ENCODE data around the gene NDUFA13. TPM values are rescaled to one million over a fixed set of nuclear protein-coding genes. Genes with fewer than 3 reads are reported as not detected.

Gene NDUFA13
- polyA plus RNA-seq, 1 donor from 2014 or later = 266 TPM

Other genes starting within 250 kb of the NDUFA13 start
- gene TM6SF2, start 242.9 kb upstream of the NDUFA13 start, polyA plus RNA-seq = not detected in 2 replicates
- gene SUGP1, start 195.7 kb upstream of the NDUFA13 start, polyA plus RNA-seq = 82.0 and 85.8 TPM in 2 replicates
- 47.2 and 48.3 TPM in 2 replicates for gene MAU2, start 195.4 kb upstream of the NDUFA13 start, polyA plus RNA-seq
- 13.9 and 18.1 TPM in 2 replicates for gene GATAD2A, start 110.5 kb upstream of the NDUFA13 start, polyA plus RNA-seq
- gene TSSK6, start 677 bp upstream of the NDUFA13 start, polyA plus RNA-seq = 4.5 and 5.3 TPM in 2 replicates
- 26.9 and 28.1 TPM in 2 replicates for gene YJEFN3, start 12.7 kb downstream of the NDUFA13 start, polyA plus RNA-seq
- gene CILP2, start 22.0 kb downstream of the NDUFA13 start, polyA plus RNA-seq = 0.60 and 0.84 TPM in 2 replicates
- gene PBX4, start 102.5 kb downstream of the NDUFA13 start, polyA plus RNA-seq = 7.5 and 8.1 TPM in 2 replicates
- gene LPAR2, start 112.0 kb downstream of the NDUFA13 start, polyA plus RNA-seq = 77.1 and 115 TPM in 2 replicates
- gene GMIP, start 127.4 kb downstream of the NDUFA13 start, polyA plus RNA-seq = 18.4 and 31.2 TPM in 2 replicates
- gene ATP13A1, start 147.5 kb downstream of the NDUFA13 start, polyA plus RNA-seq = 51.6 and 63.5 TPM in 2 replicates
- gene ZNF101, start 152.6 kb downstream of the NDUFA13 start, polyA plus RNA-seq = 12.2 and 12.3 TPM in 2 replicates
- 5.8 and 8.2 TPM in 2 replicates for gene ZNF14, start 216.9 kb downstream of the NDUFA13 start, polyA plus RNA-seq